SU-DHL-6 (cell line): ENCODE data around the gene GUCY1A1.

ENCODE experiments used
- CTCF ChIP-seq: fragments of 200-600 bp; sonication (generic); IDR thresholded peaks from one replicate; pipeline ENCODE4 v1.5.1; 2017; ENCODE audit warnings: antibody characterized with exemption, mild to moderate bottlenecking, low read length, moderate library complexity; ENCODE audit not compliant: insufficient read depth, poor library complexity, severe bottlenecking
- EZH2phosphoT487 ChIP-seq: fragments of 200-600 bp; sonication (generic), shearing (Covaris generic); conservative IDR thresholded peaks from 2 replicates; pipeline ENCODE4 v1.6.1; 2018; ENCODE audit warnings: mild to moderate bottlenecking, antibody characterized with exemption, low read length, moderate library complexity, mixed read lengths

GRCh38 chr4:155707251-155707650 is 40.6 kb downstream of the GUCY1A1 start:
- TF ChIP-seq CTCF: no peak
- TF ChIP-seq EZH2phosphoT487: no peak
